ENCODE measurements around the gene NIP7. TPM values are rescaled to one million over a fixed set of nuclear protein-coding genes. Genes with fewer than 3 reads are reported as not detected.
"Not testable (repeated sequence)": the region's sequence is repeated elsewhere in the genome, so short reads cannot be mapped to it uniquely, and the experiment has no call there.

The NIP7 gene
- total RNA-seq, 1 experiment from 2014 or later: 44.9 TPM

DNA sequence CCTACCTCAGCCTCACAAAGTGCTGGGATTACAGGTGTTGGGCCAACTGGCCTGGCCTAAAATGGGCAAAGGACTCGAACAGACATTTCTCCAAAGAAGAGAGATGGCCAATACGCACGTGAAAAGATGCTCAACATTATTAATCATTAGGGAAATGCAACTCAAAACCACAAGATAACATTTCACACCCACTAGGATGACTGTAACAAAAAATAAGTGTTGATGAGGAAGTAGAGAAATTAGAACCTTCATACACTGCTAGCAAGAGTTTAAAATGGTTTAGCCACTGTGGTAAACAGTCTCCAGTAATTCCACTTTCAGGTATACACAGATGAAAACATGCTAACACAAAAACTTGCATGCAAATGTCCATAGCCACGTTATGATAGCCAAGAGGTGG is 6.4 kb downstream of the NIP7 start:
- DNase-seq (ENCODE audit: low spot score): no peak

DNA sequence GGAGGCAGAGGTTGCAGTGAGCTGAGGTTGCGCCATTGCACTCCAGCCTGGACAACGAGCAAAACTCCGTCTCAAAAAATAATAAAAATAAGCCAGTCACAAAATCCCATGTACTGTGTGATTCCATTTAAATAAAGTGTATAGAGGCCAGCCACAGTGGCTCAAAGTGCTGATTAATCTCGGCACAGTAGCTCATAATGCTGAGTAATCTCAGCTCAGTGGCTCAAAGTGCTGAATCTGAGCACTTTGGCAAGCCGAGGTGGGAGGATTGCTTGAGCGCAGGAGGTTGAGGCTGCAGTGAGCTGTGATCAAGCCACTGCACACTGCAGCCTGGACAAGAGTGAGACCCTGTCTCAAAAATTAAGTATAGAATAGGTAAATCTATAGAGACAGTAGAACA is 7.1 kb downstream of the NIP7 start:
- DNase-seq (ENCODE audit: low spot score): no peak

DNA sequence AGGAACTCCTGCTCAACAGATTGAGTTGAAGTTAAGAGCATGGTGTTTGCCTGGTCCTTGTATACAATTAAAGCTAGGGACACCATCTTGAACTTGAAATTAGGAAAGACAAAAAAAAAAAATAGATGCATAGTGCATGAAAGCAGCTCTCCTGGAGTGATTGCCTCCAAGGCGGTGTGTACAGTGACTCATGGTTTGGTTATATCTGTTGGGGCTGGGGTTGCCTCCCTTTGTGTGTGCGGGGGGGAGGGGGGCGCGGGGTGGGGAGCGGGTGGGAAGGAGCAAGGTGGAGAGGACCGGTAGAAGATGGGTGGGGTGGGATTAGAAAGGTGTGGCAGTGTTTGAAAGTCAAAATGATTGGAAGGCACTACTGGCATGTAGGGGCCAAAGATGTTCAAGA is 8.7 kb downstream of the NIP7 start:
- DNase-seq (ENCODE audit: low spot score): no peak

DNA sequence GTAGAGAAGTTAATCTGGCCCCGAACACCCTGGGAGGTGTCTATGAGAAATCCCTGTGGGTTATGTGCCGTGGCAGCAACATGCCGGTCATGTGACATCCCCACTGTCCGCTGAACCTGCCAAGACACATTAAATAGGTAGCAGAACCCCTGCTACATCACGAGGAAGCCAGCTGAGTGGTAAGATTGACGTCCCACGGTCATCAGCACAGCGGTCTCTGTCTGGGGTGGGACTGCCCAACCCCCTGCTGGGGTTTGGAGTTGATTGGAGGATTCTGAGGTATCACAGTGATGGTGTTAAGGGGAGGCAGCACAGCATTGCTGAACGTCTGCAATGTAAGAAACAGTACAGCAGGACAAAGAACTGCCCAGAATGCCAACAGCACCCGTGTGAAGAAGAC is 10.0 kb downstream of the NIP7 start:
- DNase-seq (ENCODE audit: low spot score): no peak

DNA sequence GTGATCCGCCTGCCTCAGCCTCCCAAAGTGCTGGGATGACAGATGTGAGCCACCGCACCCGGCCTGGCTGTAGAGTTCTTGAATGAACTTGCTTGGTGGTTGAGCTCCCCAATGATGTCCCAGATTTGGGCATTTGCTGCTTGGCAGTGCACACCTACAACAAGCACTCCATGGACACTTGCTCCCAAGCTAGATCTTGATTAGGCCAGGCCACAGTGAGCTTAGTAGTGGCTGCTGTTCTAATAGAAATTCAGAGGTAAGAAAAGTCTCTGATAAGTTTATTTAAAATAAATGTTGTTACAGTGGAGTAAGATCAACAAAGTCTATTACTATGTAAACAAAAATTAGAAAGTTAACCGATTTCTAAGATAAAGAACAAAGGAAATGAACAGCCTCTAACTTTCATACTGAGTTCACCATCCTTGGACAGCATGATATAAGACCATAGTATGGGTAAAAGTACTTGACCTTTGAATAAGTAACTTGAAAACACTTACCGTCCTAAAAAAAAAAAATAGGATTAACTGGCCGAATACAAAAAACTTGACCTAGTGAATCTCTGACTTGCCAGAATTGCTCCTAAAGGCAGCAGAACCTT is 11.1 kb downstream of the NIP7 start:
- no peak for DNase-seq (ENCODE audit: low spot score)

DNA sequence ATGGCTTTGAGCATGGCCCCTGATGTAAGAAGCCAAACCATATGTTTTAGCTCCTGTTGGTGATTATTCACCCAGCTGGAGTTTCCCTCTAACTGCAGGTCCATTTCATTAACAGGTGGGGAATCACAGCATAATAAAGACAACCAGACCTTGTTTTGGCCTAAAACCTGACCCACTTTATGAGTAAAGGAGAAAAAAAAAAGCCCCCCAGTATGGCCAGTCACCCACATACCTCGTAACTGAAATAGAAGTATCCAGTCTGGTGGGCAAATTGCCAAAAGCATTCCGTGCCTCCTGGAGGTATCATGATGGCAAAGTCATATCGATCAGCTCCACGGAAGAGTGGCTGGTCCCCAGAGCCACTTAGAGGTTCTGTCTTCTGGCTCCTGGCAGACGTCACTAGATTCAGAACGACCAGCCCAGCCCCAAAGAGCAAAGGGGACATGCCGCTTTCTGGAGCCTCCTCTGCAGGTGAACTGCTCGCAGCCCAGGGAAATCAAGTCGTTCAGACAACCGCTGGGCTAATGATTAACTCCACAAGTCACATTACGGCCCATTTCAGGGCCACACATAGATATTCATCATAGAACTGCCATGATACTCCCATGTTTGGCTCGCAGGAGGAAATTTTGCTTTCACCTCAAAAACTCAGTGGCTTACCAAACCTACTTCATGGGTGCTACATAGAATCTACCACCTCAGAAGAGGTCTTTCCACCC is 11.9 kb downstream of the NIP7 start, which contains the start of gene TMED6:
TSS of gene TMED6 (minus strand) at position 478 of the 719 bp plus-strand sequence. CDS start at position 445, 33 bp downstream.
- no peak for DNase-seq (ENCODE audit: low spot score)

DNA sequence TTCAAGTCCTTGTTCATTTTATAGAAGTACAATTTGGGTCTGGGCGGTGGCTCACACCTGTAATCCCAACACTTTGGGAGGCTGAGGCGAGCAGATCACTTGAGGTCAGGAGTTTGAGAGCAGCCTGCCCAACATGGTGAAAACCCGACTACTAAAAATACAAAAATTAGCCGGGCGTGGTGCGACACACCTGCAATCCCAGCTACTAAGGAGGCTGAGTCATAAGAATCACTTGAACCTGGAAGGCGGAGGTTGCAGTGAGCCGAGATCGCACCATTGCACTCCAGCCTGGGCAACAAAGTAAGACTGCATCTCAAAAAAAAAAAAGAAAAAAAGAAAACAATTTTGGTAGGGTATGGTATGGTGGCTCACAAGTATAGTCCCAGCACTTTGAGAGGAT is 20.5 kb downstream of the NIP7 start:
- DNase-seq (ENCODE audit: low spot score): not testable (repeated sequence)

DNA sequence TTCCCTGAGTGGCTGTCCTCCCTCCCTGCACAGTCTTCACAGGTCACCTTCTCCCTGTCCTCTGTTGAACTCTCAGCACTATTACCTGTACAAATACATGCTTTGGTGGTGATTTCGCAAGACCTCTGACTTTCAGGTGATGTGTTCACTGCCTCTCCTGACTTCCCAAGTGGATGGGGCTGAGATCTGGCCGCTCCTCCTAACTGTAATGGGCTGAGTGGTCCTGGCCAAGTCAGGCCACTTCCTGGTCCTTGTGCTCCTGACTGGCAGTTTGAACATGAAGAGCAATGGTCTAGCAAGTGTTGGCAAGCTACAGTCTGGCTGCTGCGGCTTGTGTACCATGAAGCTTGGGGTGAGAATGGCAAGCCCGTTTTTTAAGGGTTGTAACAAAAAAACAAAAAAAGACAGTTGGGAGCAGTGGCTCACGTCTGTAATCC is 23.7 kb downstream of the NIP7 start:
- no peak for DNase-seq (ENCODE audit: low spot score)

DNA sequence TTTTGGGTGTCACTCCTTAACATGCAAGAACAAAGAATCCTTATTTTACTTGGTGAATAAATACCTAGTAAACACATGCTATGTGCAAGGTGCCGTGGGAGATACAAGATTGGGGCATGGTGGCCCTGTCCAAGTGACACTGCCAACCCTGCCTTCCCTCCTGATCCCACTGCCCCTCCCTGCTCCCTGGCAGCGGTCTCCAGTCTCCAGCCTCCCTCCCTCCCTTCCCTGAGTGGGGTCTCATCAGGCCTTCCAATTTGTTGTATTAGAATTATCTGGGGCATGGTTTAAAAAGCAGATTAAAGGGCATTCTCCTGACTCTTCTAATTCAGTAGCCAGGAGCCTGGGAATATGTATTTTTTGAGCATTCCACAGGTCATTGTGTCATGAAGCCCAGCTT is 24.5 kb downstream of the NIP7 start:
- no peak for DNase-seq (ENCODE audit: low spot score)

DNA sequence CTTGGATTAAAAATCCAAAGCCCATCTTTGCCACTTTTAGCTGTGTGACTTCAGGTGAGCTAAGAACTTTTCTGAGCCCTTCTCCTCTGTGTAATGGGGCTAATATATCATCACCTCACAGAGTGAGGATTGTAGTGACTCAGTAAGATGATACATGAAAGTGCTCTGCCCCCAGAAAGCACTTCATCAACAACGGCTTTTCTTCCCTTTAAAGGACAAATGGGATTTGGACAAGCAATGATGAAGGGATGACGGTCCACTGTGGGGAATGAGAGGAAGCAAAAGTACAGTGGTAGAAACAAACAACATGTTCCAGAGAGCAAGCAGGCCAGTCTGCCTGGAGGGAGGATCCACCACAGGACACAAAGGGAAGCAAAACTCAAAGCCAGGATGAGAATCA is 26.3 kb downstream of the NIP7 start:
- DNase-seq (ENCODE audit: low spot score): no peak

DNA sequence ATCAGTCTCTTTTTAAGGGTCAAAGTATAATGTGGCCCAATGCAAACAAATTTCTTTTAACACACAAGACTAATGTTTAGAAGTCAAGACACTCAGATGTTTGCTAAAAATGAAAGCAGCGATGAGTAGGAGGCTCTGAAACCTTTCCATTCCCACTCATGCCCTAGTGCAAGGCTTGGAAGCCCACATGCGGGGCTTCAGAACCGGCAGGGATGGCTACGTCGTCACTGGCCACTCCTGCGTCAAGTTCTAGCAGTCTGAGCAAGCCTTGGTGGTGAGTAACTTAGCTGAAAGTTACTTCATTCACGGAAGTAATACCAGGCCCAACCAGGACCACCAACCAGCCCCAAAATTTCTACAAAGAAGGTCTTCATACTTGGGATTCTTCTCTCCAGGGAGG is 26.9 kb downstream of the NIP7 start:
- no peak for DNase-seq (ENCODE audit: low spot score)

DNA sequence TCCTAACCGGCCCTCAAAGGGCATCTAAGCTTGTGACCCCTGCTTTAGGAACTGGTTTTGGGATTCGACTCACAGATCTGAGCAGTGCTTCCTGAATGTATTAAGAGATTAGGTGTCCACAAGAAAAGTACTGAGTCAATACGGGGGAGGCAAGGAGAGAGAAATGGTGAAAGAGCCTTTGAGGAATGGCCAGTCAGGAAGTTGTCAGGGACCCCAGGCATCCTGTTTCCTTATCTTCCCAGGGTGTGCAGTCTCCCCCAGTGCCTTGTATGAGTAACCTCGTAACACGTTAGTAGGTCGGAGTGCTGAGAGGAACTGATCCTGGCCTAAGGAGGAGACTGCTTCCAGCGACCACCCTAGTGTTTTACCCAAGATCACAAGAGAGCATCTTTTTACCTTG is 28.4 kb downstream of the NIP7 start:
- no peak for DNase-seq (ENCODE audit: low spot score)

DNA sequence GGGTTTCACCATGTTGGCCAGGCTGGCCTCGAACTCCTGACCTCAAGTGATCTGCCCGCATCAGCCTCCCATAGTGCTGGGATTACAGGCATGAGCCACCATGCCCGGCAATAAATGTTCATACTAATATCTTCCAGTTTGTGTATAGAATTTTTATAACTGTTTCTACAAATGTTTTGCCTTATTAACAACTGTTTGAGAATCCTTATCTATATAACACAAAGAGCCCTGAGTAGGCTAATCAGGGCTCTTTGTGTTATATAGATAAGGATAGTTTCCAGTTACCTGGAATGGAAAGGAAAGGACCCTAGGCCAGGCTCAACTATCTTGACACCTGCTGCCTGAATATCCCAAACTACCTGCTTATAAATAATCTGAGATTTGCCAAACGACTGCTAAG is 29.3 kb downstream of the NIP7 start:
- no peak for DNase-seq (ENCODE audit: low spot score)

DNA sequence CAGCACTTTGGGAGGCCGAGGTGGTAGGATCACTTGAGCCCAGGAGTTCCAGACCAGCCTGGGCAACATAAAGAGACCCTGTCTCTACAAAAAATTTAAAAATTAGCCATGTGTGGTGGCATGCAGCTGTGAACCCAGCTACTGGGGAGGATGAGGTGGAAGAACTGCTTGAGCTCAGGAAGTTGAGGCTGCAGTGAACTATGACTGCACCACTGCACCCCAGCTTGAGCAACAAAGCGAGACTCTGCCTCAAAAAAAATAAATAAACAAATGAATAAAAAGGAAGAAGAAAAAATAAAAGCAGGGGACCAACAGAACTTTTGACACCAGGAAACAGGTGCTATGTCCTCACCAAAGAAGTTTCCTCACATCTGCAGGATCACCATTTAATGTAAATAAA is 32.0 kb downstream of the NIP7 start:
- DNase-seq (ENCODE audit: low spot score): no peak

DNA sequence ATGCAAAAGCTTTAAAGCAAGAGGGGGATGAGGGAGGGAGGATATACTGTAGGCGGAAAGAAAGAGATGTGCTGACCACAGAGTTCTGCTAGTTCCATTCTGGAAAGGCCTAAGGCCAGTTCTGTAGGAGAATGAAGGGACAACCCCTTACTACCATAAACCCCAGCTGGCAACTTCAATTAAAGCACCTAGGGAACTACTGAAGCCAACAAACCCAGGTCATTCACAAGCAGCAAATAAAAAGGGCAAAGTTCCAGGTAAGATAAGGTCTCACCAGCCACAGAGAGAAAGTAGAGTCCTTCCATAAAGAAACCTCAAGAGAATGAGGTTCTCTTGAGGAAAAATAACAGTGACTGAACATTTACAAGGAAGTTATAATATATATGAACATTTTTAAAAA is 33.4 kb downstream of the NIP7 start:
- DNase-seq (ENCODE audit: low spot score): no peak

DNA sequence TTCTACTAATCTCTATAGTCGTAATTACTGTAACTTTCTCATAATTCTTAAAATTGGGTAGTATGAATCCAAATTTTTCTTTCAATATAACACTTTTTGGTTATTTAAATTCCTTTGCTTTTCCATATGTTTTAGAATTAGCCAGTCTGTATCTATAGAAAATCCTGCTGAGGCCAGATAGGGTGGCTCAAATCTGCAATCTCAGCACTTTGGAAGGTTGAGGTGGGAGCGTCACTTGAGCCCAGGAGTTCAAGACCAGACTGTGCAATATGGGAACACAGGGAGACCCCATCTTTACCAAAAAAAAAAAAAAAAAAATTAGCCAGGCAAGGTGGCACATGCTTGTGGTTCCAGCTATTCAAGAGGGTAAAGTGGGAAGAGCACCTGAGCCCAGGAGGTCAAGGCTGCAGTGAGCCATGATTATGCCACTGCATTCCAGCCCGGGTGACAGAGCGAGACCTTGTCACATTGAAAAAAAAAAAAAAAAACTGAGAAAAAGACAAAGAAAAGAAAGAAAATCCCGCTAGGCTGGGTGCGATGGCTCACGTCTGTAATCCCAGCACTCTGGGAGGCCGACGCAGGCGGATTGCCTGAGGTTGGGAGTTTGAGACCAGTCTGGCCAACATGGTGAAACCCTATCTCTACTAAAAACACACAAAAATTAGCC is 37.0 kb downstream of the NIP7 start:
- no peak for DNase-seq (ENCODE audit: low spot score)

DNA sequence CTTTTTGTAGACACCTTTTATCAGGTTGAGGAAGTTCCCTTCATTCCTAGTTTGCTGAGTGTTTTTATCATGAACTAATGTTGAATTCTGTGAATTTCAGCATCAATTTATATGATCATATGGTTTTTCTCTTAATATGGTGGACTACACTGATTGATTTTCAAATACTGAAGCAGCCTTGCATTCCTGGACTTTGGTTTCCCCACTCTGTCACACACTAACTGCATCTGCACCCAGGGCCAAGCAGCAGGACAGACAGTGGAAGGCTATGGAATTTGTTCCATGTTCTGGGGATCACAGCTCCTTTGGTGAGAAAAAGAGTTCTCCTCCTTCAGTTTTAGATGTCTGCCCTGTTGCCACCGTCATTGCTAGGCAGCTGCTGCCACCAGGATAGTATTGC is 38.5 kb downstream of the NIP7 start:
- no peak for DNase-seq (ENCODE audit: low spot score)

DNA sequence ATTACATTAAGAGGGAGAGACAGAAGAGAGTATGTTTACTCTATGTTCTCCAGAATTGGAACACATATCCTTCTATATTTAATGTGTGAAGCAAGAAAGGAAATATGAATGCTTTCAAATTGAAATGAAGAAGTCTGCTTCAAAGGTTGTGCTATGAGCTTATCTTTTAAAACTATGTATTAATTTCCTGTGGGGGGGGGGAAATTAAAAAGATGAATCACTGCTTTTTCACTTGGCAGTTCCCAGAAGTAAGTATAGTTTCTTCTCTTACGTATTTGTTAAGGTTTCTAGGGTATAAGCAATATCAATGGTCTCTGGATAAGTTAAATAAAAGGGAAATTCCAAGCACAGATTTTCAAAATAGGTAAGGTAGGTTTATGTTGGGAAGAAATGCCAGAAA is 39.2 kb downstream of the NIP7 start:
- no peak for DNase-seq (ENCODE audit: low spot score)

DNA sequence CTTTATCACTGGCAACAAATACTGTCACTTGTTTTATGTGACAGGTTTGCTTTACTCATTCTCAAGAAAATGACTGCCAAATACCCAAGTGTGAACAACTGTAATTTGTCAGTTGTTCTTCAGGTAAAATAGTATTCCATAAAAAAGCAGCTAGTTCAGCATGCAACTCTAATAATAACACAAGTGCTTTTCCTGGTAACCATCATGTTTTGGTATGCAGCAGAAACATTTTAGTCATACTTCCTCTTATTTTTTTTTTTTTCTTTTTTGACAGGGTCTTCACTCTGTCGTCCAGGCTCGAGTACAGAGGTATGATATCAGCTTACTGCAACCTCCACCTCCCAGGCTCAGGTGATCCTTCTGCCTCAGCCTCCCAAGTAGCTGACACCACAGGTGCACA is 41.7 kb downstream of the NIP7 start:
- no peak for DNase-seq (ENCODE audit: low spot score)

DNA sequence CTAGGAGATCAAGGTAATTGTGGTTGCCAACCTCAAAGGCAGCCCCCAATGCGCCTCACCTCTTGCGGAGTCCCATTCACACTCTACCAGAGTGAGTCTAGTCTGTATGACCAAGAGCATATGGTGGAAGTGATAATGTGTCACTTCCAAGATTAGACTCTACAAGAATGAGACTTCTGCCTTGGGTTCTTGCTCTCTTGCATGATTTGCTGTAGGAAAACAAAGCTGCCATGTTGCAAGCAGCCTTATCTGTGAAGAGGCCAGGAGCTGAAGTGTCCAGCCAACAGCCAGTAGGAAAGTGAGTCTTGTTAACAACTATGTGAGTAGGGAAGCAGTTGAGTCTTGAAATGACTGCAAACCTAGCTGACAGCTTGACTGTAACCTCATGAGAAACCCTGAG is 42.8 kb downstream of the NIP7 start:
- no peak for DNase-seq (ENCODE audit: low spot score)

DNA sequence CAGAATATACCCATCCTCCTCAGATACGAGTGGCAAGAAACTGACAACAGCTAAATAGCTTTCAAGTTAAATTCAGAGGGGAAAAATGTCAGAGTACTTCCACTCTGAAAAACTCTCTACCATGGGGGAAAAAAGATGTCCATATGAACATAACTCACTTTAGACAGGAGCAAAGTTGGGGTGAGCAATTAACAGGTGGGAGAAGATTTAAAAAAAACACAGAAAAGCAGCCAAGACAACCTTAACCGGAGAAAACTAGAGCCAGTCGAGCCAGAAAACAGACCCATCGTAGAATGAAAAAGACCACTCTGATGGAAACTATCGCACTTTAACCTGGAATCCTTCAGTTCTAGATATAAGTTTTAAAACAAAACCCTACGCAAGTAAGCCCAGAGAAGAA is 45.4 kb downstream of the NIP7 start:
- DNase-seq (ENCODE audit: low spot score): no peak

DNA sequence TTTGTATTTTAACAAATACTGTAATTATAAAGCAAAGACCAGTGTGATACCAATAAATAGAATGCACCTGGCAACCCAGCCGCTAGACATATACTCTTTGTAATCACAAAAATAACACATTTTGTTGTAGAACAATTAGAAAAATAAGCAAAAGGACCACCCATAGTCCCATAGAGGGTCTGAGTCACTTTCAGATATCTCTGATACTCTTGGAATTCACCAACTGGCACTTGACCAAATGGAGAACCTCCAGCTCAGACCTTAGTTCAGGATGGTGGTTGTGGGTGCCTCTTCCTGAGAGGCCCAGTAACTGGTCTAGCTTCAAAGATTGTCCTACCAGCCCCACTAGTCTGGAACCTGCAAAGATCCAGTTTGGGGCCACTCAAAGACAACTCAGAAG is 47.0 kb downstream of the NIP7 start:
- DNase-seq (ENCODE audit: low spot score): no peak

Measured in H4 (cell line).